ENCODE results near the gene TOR4A. TPM values are rescaled to one million over a fixed set of nuclear protein-coding genes. Genes with fewer than 3 reads are reported as not detected.

TOR4A gene
- total RNA-seq, 1 donor from 2014 or later = 3.5 TPM

- no peak for DNase-seq (ENCODE audit: low spot score)
Measured at GRCh38 chr9:137296670-137297664, 19.4 kb downstream of the TOR4A start.

GRCh38 chr9:137297966-137298365 lies 20.4 kb downstream of the TOR4A start:
- Mint-ChIP-seq H3K9me3 (ENCODE audit: low read depth) (no peaks in the 10 kb centered on the region), H3K27ac (ENCODE audit: unreplicated experiment) (no peak overlapping the region), H3K36me3 (ENCODE audit: low read depth) (no peaks in the 10 kb centered on the region), H3K27me3 (ENCODE audit: low read depth) (peaks cover 2% of the 10 kb centered on the region), H3K4me3 (ENCODE audit: unreplicated experiment) (no peak overlapping the region), H3K4me1 (ENCODE audit: low read depth) (peaks cover 21% of the 10 kb centered on the region)
- DNase-seq (ENCODE audit: low spot score) = no peak
- TF ChIP-seq CTCF (IDR thresholded peaks at IDR 0.05) = no peak

More at GRCh38 chr9:137296670-137297664, 19.4 kb downstream of the TOR4A start:
- Mint-ChIP-seq H3K4me3 (ENCODE audit: unreplicated experiment) (peak overlapping the region; percentile 70), H3K9me3 (ENCODE audit: low read depth) (no peaks in the 10 kb centered on the region), H3K27me3 (ENCODE audit: low read depth) (peaks cover 2% of the 10 kb centered on the region), H3K27ac (ENCODE audit: unreplicated experiment) (peak overlapping the region; percentile 90), H3K36me3 (ENCODE audit: low read depth) (no peaks in the 10 kb centered on the region), H3K4me1 (ENCODE audit: low read depth) (peaks cover 21% of the 10 kb centered on the region)
- TF ChIP-seq CTCF (IDR thresholded peaks at IDR 0.05) = no peak

GRCh38 chr9:137298401-137299202 lies 21.1 kb downstream of the TOR4A start:
- peaks cover 2% of the 10 kb centered on the region for H3K27me3 Mint-ChIP-seq (ENCODE audit: low read depth)
- no peak for TF ChIP-seq CTCF (IDR thresholded peaks at IDR 0.05)
- no peaks in the 10 kb centered on the region for H3K9me3 Mint-ChIP-seq (ENCODE audit: low read depth)
- no peak for DNase-seq (ENCODE audit: low spot score)
- peaks cover 21% of the 10 kb centered on the region for H3K4me1 Mint-ChIP-seq (ENCODE audit: low read depth)
- H3K36me3 Mint-ChIP-seq (ENCODE audit: low read depth) = no peaks in the 10 kb centered on the region
- H3K4me3 Mint-ChIP-seq (ENCODE audit: unreplicated experiment) = no peak overlapping the region
- H3K27ac Mint-ChIP-seq (ENCODE audit: unreplicated experiment) = no peak overlapping the region

GRCh38 chr9:137299203-137299565 lies 21.7 kb downstream of the TOR4A start:
- no peak for TF ChIP-seq CTCF (IDR thresholded peaks at IDR 0.05)
- Mint-ChIP-seq H3K4me1 (ENCODE audit: low read depth) (peaks cover 21% of the 10 kb centered on the region), H3K27ac (ENCODE audit: unreplicated experiment) (no peak overlapping the region), H3K27me3 (ENCODE audit: low read depth) (peaks cover 2% of the 10 kb centered on the region), H3K36me3 (ENCODE audit: low read depth) (no peaks in the 10 kb centered on the region), H3K9me3 (ENCODE audit: low read depth) (no peaks in the 10 kb centered on the region), H3K4me3 (ENCODE audit: unreplicated experiment) (no peak overlapping the region)
- no peak for DNase-seq (ENCODE audit: low spot score)

- Mint-ChIP-seq H3K36me3 (ENCODE audit: low read depth) (no peaks in the 10 kb centered on the region), H3K27me3 (ENCODE audit: low read depth) (peaks cover 2% of the 10 kb centered on the region), H3K4me3 (ENCODE audit: unreplicated experiment) (peak overlapping the region; percentile 54), H3K9me3 (ENCODE audit: low read depth) (no peaks in the 10 kb centered on the region), H3K27ac (ENCODE audit: unreplicated experiment) (no peak overlapping the region), H3K4me1 (ENCODE audit: low read depth) (peaks cover 23% of the 10 kb centered on the region)
- no peak for TF ChIP-seq CTCF (IDR thresholded peaks at IDR 0.05)
- DNase-seq (ENCODE audit: low spot score) = no peak
Measured at GRCh38 chr9:137299938-137300337, 22.4 kb downstream of the TOR4A start.
